GM21447 (cell line): ENCODE results near the gene APP.

Experiments
- ATAC-seq: cut with Tn5 transposase; IDR thresholded peaks from one replicate; pipeline ENCODE4 v1.9.1; 2021; ENCODE audit not compliant: unreplicated experiment

APP gene

DNA sequence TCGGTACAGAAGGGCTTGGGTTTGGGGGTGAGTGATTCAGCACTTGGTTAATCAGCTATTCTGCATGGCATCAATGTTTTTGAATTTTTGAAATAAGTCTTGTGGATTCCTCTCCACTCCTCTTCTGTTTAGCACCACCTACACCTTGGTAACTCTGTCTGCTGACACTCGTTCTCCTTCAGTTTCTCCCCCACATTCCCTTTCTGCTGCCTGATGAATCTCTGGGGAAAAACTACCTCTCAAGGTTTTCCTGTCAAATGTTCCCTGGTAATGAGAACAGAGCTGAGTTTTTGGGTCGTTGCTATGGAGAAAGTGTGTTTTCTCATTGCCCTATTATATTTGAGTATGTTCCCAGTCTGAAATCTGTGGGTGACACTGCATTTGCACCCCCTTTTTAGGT, 327.6 kb downstream of the APP start:
- ATAC-seq = no peak

DNA sequence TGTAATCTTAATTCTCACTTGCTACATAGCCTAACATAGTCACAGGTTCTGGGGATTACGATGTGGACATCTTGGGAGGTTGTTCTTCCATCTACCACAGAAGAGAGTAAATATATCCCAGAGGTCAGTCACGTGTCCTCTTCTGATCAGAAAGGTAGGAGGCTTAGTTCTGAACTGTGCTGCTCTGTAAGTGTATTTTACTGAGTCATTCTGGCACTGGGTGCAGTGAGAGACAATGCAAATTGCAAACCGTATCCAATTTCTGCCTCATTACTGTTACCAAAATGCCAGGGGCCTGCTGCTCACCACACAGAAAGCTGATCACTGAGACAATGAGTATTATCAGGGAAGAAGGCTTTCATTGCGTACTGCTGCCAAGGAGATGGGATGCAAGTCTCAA, 331.8 kb downstream of the APP start:
- no peak for ATAC-seq

- ATAC-seq = no peak
Observed at GRCh38 chr21:25837533-25838265, 332.9 kb downstream of the APP start.

- ATAC-seq = no peak
Observed at GRCh38 chr21:25836396-25836795, 334.2 kb downstream of the APP start.

DNA sequence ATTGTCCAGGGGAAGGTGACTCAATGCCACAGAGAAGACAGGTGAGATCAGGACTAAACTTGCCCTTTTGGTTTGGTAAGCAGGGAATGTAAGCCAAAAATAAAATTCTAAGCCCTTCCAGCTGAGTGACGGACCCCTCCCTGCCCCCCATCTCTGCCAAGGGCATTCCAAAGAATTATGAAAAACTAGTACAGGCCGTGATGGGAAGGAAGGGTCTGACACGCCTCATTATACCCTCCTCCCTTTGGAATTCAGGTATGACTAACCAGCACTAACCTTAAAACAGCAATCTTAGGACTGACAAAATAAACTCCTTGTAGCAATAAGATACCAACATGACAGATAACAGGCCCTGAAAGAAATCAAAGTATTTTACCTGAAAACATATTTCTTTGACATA, 336.2 kb downstream of the APP start:
- no peak for ATAC-seq

GRCh38 chr21:25831300-25831960, 339.1 kb downstream of the APP start:
- ATAC-seq = no peak
